GM12892 (cell line): ENCODE data around the gene FOXN1.
"Not testable (repeated sequence)": the region's sequence is repeated elsewhere in the genome, so short reads cannot be mapped to it uniquely, and the experiment has no call there.

Source experiments
- DNase-seq: peaks from one replicate; pipeline ENCODE4 v3.0.0; 2011; ENCODE audit not compliant: insufficient read length
- FAIRE-seq: peaks from 2 replicates; lab custom pipeline; 2011; peaks lifted over from hg19 to GRCh38; lab: Jason Lieb, UNC
- POLR2A ChIP-seq: IDR thresholded peaks from 2 replicates; pipeline ENCODE4 v1.6.1; 2011; ENCODE audit warnings: low read depth, low read length, control low read depth
- POLR2AphosphoS5 ChIP-seq: IDR thresholded peaks from 2 replicates; pipeline ENCODE4 v1.6.1; 2011; ENCODE audit warnings: low read depth, low read length, control low read depth
- TAF1 ChIP-seq: IDR thresholded peaks from 2 replicates; pipeline ENCODE4 v1.6.1; 2011; ENCODE audit warnings: low read depth, mild to moderate bottlenecking, control low read depth, low read length, borderline replicate concordance

The FOXN1 gene

DNA sequence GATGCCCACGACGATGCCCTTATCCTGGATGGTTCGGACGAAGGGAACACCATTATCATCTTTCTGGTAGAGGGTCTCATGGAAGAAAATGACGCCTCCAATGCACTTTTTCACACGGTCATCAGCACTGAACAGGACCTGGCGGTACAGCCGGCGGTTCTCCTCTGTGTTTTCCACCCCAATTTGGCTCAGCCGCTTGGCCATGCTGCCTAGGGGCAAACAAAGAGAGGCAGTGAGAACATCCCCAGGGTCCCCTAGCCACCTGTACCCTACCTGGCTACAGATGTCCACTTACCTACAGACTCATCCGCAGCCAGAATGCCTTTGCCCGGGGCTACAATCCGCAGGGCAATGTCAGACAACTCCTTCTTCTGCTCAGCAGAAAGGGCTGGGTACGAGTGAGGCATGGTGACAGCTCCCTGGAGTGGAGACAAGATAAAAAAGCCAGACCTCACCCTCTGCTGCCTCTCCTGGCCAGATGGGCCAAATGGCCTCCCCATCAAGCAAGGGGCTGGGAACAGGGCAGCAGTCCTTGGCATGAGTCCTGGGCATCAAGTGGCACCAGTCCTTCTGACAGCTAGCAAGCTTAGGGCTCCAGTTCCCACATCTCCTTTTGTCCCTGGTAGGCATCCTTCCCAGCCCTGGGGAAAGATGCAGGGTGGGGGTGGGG is 69.1 kb downstream of the FOXN1 start:
- DNase-seq, result no peak
- TF ChIP-seq POLR2AphosphoS5 (no peak), TAF1 (no peak), POLR2A (no peak)

DNA sequence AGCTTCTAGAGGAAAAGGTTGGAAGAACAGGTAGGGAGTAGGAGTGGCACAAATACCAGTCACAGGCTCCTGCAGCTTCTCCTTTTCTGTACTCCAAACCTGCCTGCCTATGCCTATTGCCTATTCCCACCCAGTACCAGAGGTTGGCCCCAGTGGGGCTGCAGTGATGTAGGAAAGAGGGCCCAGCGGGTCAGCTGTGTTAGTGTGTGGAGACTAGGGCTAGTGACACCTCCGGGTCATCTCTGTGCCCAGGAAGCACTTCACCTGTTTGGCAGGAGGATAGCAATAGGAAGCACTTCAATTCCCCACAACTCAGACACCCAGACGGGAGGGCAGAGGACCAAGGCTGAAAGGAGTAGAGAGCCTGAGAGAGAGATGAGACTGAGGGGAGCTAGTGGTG is 69.9 kb downstream of the FOXN1 start:
- DNase-seq, result not testable (repeated sequence)
- FAIRE-seq, result peak; percentile 24

More for the DNA sequence above, 69.1 kb downstream of the FOXN1 start:
- FAIRE-seq, result no peak

DNA sequence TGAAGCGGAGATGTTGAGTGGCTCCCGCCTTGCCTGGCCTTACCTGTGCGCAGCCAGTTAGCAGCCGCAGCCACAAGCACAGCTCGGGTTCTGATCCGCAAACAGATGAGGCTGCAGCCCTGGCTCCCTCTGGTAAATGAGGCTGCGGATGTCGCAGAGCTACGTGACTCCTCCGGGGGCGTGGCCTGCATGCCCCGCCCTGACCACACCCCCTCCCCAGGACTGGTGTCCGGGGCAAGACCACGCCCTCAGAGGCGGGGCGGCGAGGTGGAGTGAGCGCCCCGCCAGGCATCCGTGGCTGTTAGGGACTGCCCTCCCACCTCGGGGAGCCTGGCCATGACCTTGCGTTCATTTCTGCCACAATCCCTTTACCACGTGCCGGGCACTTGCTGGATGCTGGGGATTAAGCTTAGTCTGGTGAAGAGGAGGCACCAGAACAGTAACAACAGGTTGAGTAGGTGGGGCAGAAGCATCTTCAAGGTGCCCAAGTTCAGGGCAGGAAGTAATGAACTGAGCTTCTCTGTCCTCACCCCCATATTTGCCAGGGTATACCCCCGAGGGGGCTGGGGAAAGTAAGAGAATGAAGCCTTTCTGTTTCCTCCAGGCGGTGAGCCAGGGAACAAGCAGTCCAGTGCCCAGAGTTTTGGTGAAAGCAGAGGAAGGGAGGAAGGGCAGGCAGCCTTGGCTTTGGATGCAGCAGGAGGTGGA is 70.8 kb downstream of the FOXN1 start, which contains the start of gene ALDOC:
TSS of gene ALDOC (minus strand) at position 138 of the 708 bp plus-strand sequence. CDS start 1,363 bp downstream, outside the sequence.
- peak; percentile 97 for DNase-seq
- TF ChIP-seq POLR2A (peak; percentile 93), POLR2AphosphoS5 (peak; percentile 94), TAF1 (peak; percentile 88)
- peak; percentile 99 for FAIRE-seq

DNA sequence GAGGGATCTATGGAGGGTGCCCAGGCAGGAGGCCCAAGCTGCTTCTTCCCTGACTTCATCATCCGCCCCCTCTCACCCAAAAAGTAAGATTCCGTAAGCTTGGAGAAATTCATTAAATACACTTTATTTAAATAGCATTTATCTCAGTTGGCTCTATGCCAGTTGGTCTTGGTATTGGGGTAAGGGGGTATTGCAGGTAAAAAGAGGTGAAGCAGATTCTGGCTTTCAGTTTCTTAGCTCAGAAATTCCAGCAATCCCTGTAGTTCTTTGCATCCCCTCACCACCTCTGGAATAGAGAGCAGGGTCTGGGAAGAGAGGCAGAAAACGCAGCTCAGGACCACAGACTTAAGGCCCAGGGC is 71.3 kb downstream of the FOXN1 start:
- no peak for TF ChIP-seq POLR2AphosphoS5
- no peak for FAIRE-seq

DNA sequence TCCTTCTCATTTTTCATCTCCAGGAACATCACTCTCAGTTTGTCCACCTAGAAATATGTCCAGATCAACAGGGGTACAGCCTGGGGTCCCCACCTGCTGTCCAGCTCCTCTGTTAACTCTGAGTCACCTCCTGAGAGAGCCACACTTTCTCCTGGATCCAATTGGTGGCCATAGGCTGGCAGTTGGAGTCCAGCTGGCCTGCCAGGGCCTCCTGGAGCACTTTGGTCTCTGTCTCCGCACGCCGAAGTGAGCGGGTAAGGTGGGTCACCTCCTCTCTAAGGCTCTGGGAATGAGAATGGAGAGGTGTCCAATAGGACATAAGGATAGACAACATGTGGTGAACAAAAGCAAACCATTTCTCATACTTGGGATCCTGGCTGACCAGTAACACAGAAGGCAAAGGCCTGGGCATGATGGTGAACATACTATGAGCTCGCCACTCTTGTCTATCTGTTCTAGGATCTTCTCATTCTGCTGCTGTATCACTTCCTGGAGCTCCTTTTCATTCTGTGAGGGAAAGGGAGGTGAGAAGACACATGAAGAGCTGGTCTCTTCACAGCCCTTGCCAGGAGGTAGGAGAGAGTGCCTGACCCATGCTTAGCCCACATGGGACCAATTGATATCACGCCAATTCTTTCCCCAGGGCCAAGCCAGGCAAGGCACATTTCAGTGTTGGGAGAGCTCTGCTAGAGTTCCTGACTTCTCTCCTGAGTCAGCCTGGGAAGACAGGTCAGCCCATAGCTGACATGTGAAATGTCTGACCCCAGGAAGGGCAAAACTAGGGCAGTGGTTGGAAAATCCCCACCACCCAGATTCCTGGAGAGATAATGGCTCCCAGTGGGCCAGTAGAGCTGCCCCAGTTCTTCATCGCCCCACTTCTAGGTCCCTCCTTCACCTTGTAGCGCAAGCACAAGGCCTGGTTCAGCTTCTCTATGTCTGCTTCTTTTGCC is 72.4 kb downstream of the FOXN1 start:
- FAIRE-seq (no peak), DNase-seq (no peak)
- TF ChIP-seq TAF1 (no peak), POLR2A (no peak), POLR2AphosphoS5 (0 out of 2 replicates have a peak, but pooled peaks have one; percentile 26)

More for the DNA sequence above, 71.3 kb downstream of the FOXN1 start:
- DNase-seq, result no peak

DNA sequence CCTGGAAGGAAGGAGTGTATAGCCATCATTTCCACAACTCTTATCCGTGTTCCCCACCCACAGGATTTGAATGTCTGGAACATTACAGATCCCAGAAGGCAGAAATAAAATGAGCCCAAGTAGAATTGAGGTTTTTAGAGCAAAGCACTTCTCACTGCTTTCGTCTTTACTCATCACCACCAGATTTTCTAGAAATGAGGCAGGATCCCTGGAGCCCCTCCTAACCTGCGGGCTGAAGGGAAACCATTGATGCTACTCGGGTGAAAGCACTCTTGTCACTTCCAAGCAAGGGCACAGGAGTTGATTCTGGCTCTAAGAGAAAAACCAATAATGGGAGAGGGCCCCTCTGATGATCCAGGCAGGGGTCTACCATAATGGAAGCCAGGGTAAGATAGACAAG is 73.4 kb downstream of the FOXN1 start:
- TF ChIP-seq POLR2AphosphoS5 (no peak), TAF1 (no peak), POLR2A (no peak)
- FAIRE-seq (no peak), DNase-seq (no peak)

DNA sequence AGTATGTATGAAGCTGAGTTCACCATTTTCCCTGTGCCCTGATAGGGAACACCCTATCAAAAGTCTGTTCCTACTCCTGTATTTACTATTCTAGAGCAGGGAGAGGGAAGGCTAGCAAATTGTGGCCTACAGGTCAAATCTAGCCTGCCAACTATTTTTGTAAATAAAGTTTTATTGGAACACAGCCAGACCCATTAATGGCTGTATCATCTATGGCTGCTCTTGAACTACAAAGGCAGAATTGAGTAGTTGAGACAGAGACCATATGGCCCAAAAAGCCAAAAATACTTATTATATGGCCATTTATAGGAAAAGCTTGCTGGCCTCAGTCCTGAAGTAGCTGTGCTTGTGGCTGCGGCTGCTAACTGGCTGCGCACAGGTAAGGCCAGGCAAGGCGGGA is 74.8 kb downstream of the FOXN1 start:
- DNase-seq, result no peak
- no peak for FAIRE-seq
- no peak for TF ChIP-seq TAF1
- no peak for TF ChIP-seq POLR2AphosphoS5
- no peak for TF ChIP-seq POLR2A

DNA sequence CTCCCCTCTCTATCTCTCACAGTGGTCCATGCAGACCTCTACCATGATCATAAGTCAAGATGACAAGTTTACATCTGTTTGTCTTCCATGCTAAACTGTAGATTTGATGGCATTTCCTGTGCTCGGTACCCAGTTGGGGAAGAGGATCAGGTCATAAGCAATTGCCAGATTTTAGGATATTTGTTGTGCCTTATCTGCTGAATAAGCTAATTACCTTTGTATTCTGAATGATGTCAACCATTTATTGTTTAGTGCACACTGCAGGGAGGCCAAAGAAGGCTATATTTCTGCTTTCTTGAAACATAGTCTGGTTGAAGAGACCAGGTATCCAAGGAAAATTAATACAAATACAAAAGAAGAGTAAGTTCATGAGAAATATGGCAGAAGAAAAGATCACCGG is 76.4 kb downstream of the FOXN1 start:
- no peak for DNase-seq
- TF ChIP-seq POLR2AphosphoS5 (no peak), POLR2A (no peak), TAF1 (no peak)
- no peak for FAIRE-seq

DNA sequence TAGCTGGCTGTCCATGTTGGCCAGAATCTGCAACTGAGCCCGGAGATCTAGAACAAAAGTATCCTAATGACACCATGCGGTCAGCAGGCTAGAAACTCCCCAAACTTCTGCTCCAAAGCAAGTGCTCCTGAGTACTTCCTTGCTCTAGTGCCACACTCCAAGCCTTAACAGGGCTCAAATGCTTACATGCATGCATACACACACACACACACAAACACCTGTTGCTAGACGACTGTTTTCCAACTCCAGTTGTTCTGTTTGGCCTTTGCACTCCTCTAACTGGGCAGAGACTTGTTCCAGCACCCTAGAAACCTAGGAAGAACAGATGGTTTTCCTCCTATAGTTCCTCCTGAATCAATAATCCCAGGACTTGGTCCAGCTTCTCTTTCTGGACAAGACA is 78.3 kb downstream of the FOXN1 start:
- FAIRE-seq, result no peak
- TF ChIP-seq POLR2A (no peak), TAF1 (no peak), POLR2AphosphoS5 (no peak)

DNA sequence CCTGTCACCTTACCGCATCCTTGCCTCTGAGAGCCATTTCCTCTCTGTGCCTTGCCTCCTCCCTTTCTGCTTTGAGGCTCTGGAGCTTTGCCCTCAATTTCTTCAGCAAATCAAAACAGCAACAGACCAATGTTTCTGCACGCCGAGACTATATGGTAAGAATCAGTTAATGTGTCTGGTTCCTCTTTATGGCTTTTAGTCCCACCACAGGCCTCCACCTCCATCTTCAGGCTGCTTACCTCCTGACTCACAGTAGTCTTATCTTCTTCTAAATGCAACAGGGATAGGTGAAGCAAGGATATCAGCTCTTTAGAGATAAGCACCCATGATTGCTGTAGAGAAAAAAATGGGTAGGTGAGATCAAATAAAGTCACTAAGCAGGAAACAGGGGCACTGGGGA is 79.7 kb downstream of the FOXN1 start:
- no peak for DNase-seq
- TF ChIP-seq TAF1, result no peak
- TF ChIP-seq POLR2AphosphoS5, result no peak
- TF ChIP-seq POLR2A, result no peak
- no peak for FAIRE-seq

More for the DNA sequence above, 78.3 kb downstream of the FOXN1 start:
- DNase-seq, result no peak
